Esophagus muscularis mucosa (tissue), 4 donors: Measurements from ENCODE around the gene SOX5. TPM values are rescaled to one million over a fixed set of nuclear protein-coding genes. Genes with fewer than 3 reads are reported as not detected.
"Not testable (repeated sequence)": the region's sequence is repeated elsewhere in the genome, so short reads cannot be mapped to it uniquely, and the experiment has no call there.

Source experiments
- DNase-seq: peaks from one replicate; pipeline ENCODE4 v3.0.0-alpha.2; 2017; ENCODE audit errors: extremely low spot score
- H3K27ac ChIP-seq, 4 donors: fragments of 200-600 bp; sonication (generic); replicated peaks in 1 of 4; 1 replicate in 3 of 4; 2 replicates in 1 of 4; pipeline ENCODE4 v1.5.1; 2016 to 2019; ENCODE audit warnings: mild to moderate bottlenecking in 1 of 4
- H3K27me3 ChIP-seq, 4 donors: fragments of 200-600 bp; sonication (generic); one replicate each; pipeline versions ENCODE4 v1.5.1 to v1.6.0; 2016 to 2019
- H3K36me3 ChIP-seq, 4 donors: fragments of 200-600 bp; sonication (generic); one replicate each; pipeline ENCODE4 v1.5.1; 2016 to 2019
- H3K4me1 ChIP-seq, 4 donors: fragments of 200-600 bp; sonication (generic); one replicate each; pipeline ENCODE4 v1.5.1; 2016 to 2019
- H3K4me3 ChIP-seq, 4 donors: fragments of 200-600 bp; sonication (generic); 1 replicate in 2 of 4; 2 replicates in 2 of 4; pipeline ENCODE4 v1.5.1; 2016 to 2019; ENCODE audit warnings: mild to moderate bottlenecking in 4 of 4, moderate library complexity in 1 of 4
- H3K9me3 ChIP-seq, 4 donors: fragments of 200-600 bp; sonication (generic); 1 replicate in 3 of 4; 2 replicates in 1 of 4; pipeline ENCODE4 v1.5.1; 2016 to 2019
- CTCF ChIP-seq, 3 experiments: fragments of 200-600 bp in 2 of 3; fragments of 450-650 bp in 1 of 3; sonication (generic) in 2 of 3; IDR thresholded peaks; one replicate each; pipeline ENCODE4 v1.5.1; 2017 to 2019; ENCODE audit warnings: antibody characterized with exemption in 3 of 3, mild to moderate bottlenecking in 2 of 3, moderate library complexity in 1 of 3
- EP300 ChIP-seq: sonication (generic); formaldehyde crosslinking; IDR thresholded peaks from one replicate; pipeline ENCODE4 v1.6.1; 2017; ENCODE audit warnings: antibody characterized with exemption
- POLR2A ChIP-seq: fragments of 450-650 bp; IDR thresholded peaks from one replicate; pipeline ENCODE4 v1.6.1; 2017; ENCODE audit warnings: antibody characterized with exemption, moderate library complexity, mild to moderate bottlenecking, low read depth
- POLR2AphosphoS5 ChIP-seq, 2 donors: sonication (generic); formaldehyde crosslinking; IDR thresholded peaks; one replicate each; pipeline ENCODE4 v1.6.1; 2017; ENCODE audit warnings: antibody characterized with exemption in 2 of 2
- WGBS: methylation state at CpG from one replicate; pipeline ENCODE4 v1.1.5; 2018; 5-methylcytosine and 5-hydroxymethylcytosine counted together
- intact Hi-C: fragments of 100-400 bp; cut with DNase I; formaldehyde crosslinking; loops from one replicate; pipeline ENCODE4 v1.15.1; 2023
- total RNA-seq, 4 donors: library from RNA; depleted of rRNA; stranded (reverse); fragments of >200 nt; gene quantifications; one replicate each; pipeline versions ENCODE4 v1.1.0 to v1.2.1, GENCODE V29; 2016

SOX5 gene
- total RNA-seq, 4 donors from 2014 or later, result 7.1 to 11.6 (median 8.8) TPM

- Histone ChIP-seq H3K27me3 (no peaks in the 10 kb centered on the region), H3K4me3 (no peak overlapping the region), H3K9me3 (peaks cover 0 to 6% (median 2%) of the 10 kb centered on the region in 4 donors), H3K4me1 (no peaks in the 10 kb centered on the region), H3K27ac (no peak overlapping the region), H3K36me3 (no peaks in the 10 kb centered on the region)
- intact Hi-C loops, result no loop called here
- 75% methylated on average over 1 of the region's 1 CpG for WGBS
- TF ChIP-seq POLR2A (no peak), CTCF (IDR thresholded peaks at IDR 0.05) (no peak), POLR2AphosphoS5 (IDR thresholded peaks at IDR 0.05) (no peak), EP300 (no peak)
- DNase-seq, result no peak
Observed at GRCh38 chr12:23493672-23494071, 455.8 kb downstream of the SOX5 start.

- H3K9me3 ChIP-seq, intact Hi-C loops, H3K27ac ChIP-seq, DNase-seq, H3K36me3 ChIP-seq, H3K4me3 ChIP-seq, H3K4me1 ChIP-seq, H3K27me3 ChIP-seq: not testable (repeated sequence)
- WGBS, result 80% methylated on average over 3 of the region's 3 CpGs
Observed at GRCh38 chr12:23491029-23491428, 458.4 kb downstream of the SOX5 start.

- WGBS, result 84% methylated on average over 2 of the region's 2 CpGs
Observed at GRCh38 chr12:23488130-23488529, 461.3 kb downstream of the SOX5 start.

GRCh38 chr12:23484238-23484637, 465.2 kb downstream of the SOX5 start:
- no peak overlapping the region for H3K4me3 ChIP-seq

More at GRCh38 chr12:23488130-23488529, 461.3 kb downstream of the SOX5 start:
- H3K36me3 ChIP-seq, result no peaks in the 10 kb centered on the region
- H3K9me3 ChIP-seq, result peaks cover 0 to 6% (median 0%) of the 10 kb centered on the region in 4 donors
- no peaks in the 10 kb centered on the region for H3K27me3 ChIP-seq
- intact Hi-C loops, result no loop called here
- H3K4me3 ChIP-seq, result no peak overlapping the region
- DNase-seq, result no peak
- H3K4me1 ChIP-seq, result peaks cover 0 to 6% (median 0%) of the 10 kb centered on the region in 4 donors
- no peak overlapping the region for H3K27ac ChIP-seq
- TF ChIP-seq POLR2A (no peak), EP300 (no peak), CTCF (IDR thresholded peaks at IDR 0.05) (no peak), POLR2AphosphoS5 (IDR thresholded peaks at IDR 0.05) (no peak)

GRCh38 chr12:23482571-23482970, 466.9 kb downstream of the SOX5 start:
- Histone ChIP-seq H3K9me3 (peaks cover 0 to 6% (median 2%) of the 10 kb centered on the region in 4 donors), H3K27me3 (no peaks in the 10 kb centered on the region), H3K27ac (no peak overlapping the region), H3K4me3 (no peak overlapping the region), H3K4me1 (peaks cover 0 to 6% (median 0%) of the 10 kb centered on the region in 4 donors), H3K36me3 (no peaks in the 10 kb centered on the region)
- TF ChIP-seq CTCF (IDR thresholded peaks at IDR 0.05) (no peak), EP300 (no peak), POLR2A (no peak), POLR2AphosphoS5 (IDR thresholded peaks at IDR 0.05) (no peak)
- intact Hi-C loops, result no loop called here
- WGBS, result 60% methylated on average over 1 of the region's 1 CpG
- DNase-seq, result no peak

More at GRCh38 chr12:23484238-23484637, 465.2 kb downstream of the SOX5 start:
- no peaks in the 10 kb centered on the region for H3K36me3 ChIP-seq
- DNase-seq, result no peak
- 76% methylated on average over 2 of the region's 2 CpGs for WGBS
- H3K4me1 ChIP-seq, result peaks cover 0 to 6% (median 0%) of the 10 kb centered on the region in 4 donors
- H3K9me3 ChIP-seq, result peaks cover 0 to 5% (median 0%) of the 10 kb centered on the region in 4 donors
- no peak for TF ChIP-seq POLR2A
- TF ChIP-seq CTCF (IDR thresholded peaks at IDR 0.05), result no peak
- no peak for TF ChIP-seq POLR2AphosphoS5 (IDR thresholded peaks at IDR 0.05)
- TF ChIP-seq EP300, result no peak
- H3K27me3 ChIP-seq, result no peaks in the 10 kb centered on the region
- intact Hi-C loops, result no loop called here
- no peak overlapping the region for H3K27ac ChIP-seq
